Calu3 (cell line): ENCODE measurements around the gene FAXDC2. TPM values are rescaled to one million over a fixed set of nuclear protein-coding genes. Genes with fewer than 3 reads are reported as not detected.

Experiments
- BruUV-seq: library from RNA; stranded (reverse); fragments of 400-500 nt; replicated peaks from 2 replicates; lab custom pipeline; 2021; lab: Mats Ljungman, UMichigan
- CTCF ChIA-PET: fragments of 300-600 bp; sonication (Branson Sonifier 250); formaldehyde crosslinking; loops from one replicate; lab custom pipeline; 2022; ENCODE audit warnings: antibody characterized with exemption; lab: Charles Lee
- DNase-seq: peaks from one replicate; pipeline ENCODE4 v3.0.0; 2022
- H3K27ac Mint-ChIP-seq: one replicate; pipeline ENCODE4 v1.8.0; 2022; ENCODE audit warnings: mixed read lengths; ENCODE audit not compliant: unreplicated experiment
- H3K27me3 Mint-ChIP-seq: one replicate; pipeline ENCODE4 v1.8.0; 2022; ENCODE audit warnings: mixed read lengths; ENCODE audit not compliant: unreplicated experiment
- H3K36me3 Mint-ChIP-seq: one replicate; pipeline ENCODE4 v1.8.0; 2022; ENCODE audit warnings: mild to moderate bottlenecking, moderate library complexity, mixed read lengths; ENCODE audit not compliant: insufficient read depth, unreplicated experiment
- H3K4me1 Mint-ChIP-seq: one replicate; pipeline ENCODE4 v1.8.0; 2022; ENCODE audit warnings: mild to moderate bottlenecking, low read depth, mixed read lengths; ENCODE audit not compliant: unreplicated experiment
- H3K4me3 Mint-ChIP-seq: one replicate; pipeline ENCODE4 v1.8.0; 2022; ENCODE audit warnings: mild to moderate bottlenecking, low read depth, moderate library complexity, mixed read lengths; ENCODE audit not compliant: unreplicated experiment
- H3K9me3 Mint-ChIP-seq: one replicate; pipeline ENCODE4 v1.8.0; 2022; ENCODE audit warnings: low read depth, mixed read lengths; ENCODE audit not compliant: unreplicated experiment
- intact Hi-C: fragments of 100-400 bp; cut with micrococcal nuclease; formaldehyde crosslinking; loops from one replicate; pipeline ENCODE4 v1.10.0; 2022; ENCODE audit not compliant: unreplicated experiment
- total RNA-seq: library from RNA; stranded (reverse); gene quantifications from 2 replicates; pipeline ENCODE4 v1.2.3, GENCODE V29; 2022
- TF ChIP-seq, protein P1 (sequence below): fragments of 200-600 bp; IDR thresholded peaks from one replicate; pipeline ENCODE4 v1.8.0; 2022; ENCODE audit warnings: antibody characterized with exemption; ENCODE audit not compliant: unreplicated experiment

FAXDC2 gene
- total RNA-seq, 1 experiment from 2014 or later = not detected

- Mint-ChIP-seq H3K36me3 (peaks cover 4% of the 10 kb centered on the region), H3K27ac (no peak overlapping the region), H3K4me3 (no peak overlapping the region), H3K4me1 (no peaks in the 10 kb centered on the region), H3K9me3 (no peaks in the 10 kb centered on the region), H3K27me3 (no peaks in the 10 kb centered on the region)
- TF ChIP-seq, protein P1, sequence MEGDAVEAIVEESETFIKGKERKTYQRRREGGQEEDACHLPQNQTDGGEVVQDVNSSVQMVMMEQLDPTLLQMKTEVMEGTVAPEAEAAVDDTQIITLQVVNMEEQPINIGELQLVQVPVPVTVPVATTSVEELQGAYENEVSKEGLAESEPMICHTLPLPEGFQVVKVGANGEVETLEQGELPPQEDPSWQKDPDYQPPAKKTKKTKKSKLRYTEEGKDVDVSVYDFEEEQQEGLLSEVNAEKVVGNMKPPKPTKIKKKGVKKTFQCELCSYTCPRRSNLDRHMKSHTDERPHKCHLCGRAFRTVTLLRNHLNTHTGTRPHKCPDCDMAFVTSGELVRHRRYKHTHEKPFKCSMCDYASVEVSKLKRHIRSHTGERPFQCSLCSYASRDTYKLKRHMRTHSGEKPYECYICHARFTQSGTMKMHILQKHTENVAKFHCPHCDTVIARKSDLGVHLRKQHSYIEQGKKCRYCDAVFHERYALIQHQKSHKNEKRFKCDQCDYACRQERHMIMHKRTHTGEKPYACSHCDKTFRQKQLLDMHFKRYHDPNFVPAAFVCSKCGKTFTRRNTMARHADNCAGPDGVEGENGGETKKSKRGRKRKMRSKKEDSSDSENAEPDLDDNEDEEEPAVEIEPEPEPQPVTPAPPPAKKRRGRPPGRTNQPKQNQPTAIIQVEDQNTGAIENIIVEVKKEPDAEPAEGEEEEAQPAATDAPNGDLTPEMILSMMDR = no peak
- no peak for DNase-seq
- CTCF ChIA-PET = no interaction called here
- BruUV-seq = no TSS peak
- intact Hi-C loops = no loop called here
Measured at GRCh38 chr5:154844809-154845208, 5.6 kb downstream of the FAXDC2 start.

- CTCF ChIA-PET = interaction anchor here (1.3 kb wide), 1 partner anchor 12 kb away, joined by 4 read pairs; no protein-coding TSS in a partner anchor
- Mint-ChIP-seq H3K4me3 (no peak overlapping the region), H3K4me1 (no peaks in the 10 kb centered on the region), H3K27me3 (no peaks in the 10 kb centered on the region), H3K36me3 (peaks cover 4% of the 10 kb centered on the region), H3K9me3 (no peaks in the 10 kb centered on the region), H3K27ac (no peak overlapping the region)
- DNase-seq = no peak
- intact Hi-C loops = no loop called here
- TF ChIP-seq, protein P1 = no peak
- BruUV-seq = no TSS peak
Measured at GRCh38 chr5:154842689-154843530, 7.5 kb downstream of the FAXDC2 start.

- intact Hi-C loops = no loop called here
- no TSS peak for BruUV-seq
- no peaks in the 10 kb centered on the region for H3K27me3 Mint-ChIP-seq
- no peak overlapping the region for H3K27ac Mint-ChIP-seq
- H3K4me3 Mint-ChIP-seq = no peak overlapping the region
- CTCF ChIA-PET = no interaction called here
- H3K9me3 Mint-ChIP-seq = no peaks in the 10 kb centered on the region
- DNase-seq = no peak
- TF ChIP-seq, protein P1 = no peak
- no peaks in the 10 kb centered on the region for H3K36me3 Mint-ChIP-seq
- H3K4me1 Mint-ChIP-seq = peaks cover 9% of the 10 kb centered on the region
Measured at GRCh38 chr5:154841273-154841661, 9.1 kb downstream of the FAXDC2 start.

DNA sequence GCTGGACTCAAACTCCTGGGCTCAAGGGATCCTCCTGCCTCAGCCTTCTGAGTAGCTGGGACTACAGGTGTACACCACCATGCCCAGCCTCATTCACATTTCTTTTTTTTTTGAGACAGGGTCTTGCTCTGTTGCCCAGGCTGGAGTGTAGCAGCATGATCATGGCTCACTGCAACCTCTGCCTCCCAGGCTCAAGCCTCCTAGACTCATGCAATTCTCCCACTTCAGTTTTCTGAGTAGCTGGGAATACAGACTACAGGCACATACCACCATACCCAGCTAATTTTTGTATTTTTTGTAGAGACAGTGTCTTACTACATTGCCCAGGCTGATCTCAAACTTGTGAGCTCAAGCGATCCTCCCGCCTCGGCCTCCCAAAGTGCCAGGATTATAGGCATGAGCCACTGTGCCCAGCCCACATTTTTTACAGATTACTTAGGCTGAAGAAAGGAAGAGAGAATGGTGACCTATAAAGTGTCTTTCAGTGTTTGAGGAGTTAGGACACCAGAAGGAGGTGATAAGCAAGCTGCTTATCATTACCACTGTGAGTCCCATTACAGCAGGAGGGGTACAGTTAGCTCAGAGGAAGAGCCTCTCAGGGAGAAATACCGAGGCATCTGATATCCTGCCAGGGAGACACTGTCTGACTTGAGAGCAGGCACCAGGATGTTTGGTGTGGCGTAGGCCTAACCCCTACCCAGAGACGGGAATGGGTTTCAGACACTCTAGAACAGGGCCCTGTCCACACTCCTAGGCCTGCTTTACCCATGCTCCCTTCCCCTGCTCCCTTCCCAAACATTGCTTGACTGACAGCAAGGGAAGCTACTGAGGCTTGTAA is 9.7 kb downstream of the FAXDC2 start:
- BruUV-seq = no TSS peak
- intact Hi-C loops = no loop called here
- CTCF ChIA-PET = no interaction called here
- Mint-ChIP-seq H3K4me1 (peaks cover 11% of the 10 kb centered on the region), H3K27me3 (no peaks in the 10 kb centered on the region), H3K27ac (no peak overlapping the region), H3K36me3 (peaks cover under 1% of the 10 kb centered on the region), H3K9me3 (no peaks in the 10 kb centered on the region), H3K4me3 (no peak overlapping the region)
- TF ChIP-seq, protein P1 = no peak
- DNase-seq = no peak
